Liver (tissue), 9 donors: ENCODE results near the gene PRKN. TPM values are rescaled to one million over a fixed set of nuclear protein-coding genes. Genes with fewer than 3 reads are reported as not detected.

Experiments
- DNase-seq: peaks from one replicate; pipeline ENCODE4 v3.0.0-alpha.2; 2017; ENCODE audit warnings: low spot score
- H3K27ac ChIP-seq, 2 donors: one replicate each; pipeline ENCODE4 v1.7.0; 2013; ENCODE audit warnings: inconsistent platforms in 2 of 2, low read length in 2 of 2, control low read depth in 1 of 2, low read depth in 1 of 2, mild to moderate bottlenecking in 1 of 2
- H3K27me3 ChIP-seq, 4 donors: one replicate each; pipeline versions ENCODE4 v1.6.1 to v1.7.0; 2013; ENCODE audit warnings: low read length in 3 of 4, inconsistent platforms in 1 of 4, mild to moderate bottlenecking in 1 of 4, moderate library complexity in 1 of 4; ENCODE audit not compliant: control insufficient read depth in 4 of 4, insufficient read depth in 4 of 4
- H3K36me3 ChIP-seq, 4 donors: one replicate each; pipeline versions ENCODE4 v1.6.1 to v1.7.0; 2013; ENCODE audit warnings: low read length in 3 of 4, mild to moderate bottlenecking in 3 of 4, low read depth in 1 of 4, moderate library complexity in 1 of 4; ENCODE audit not compliant: control insufficient read depth in 4 of 4, insufficient read depth in 3 of 4
- H3K4me1 ChIP-seq, 4 donors: one replicate each; pipeline versions ENCODE4 v1.6.1 to v1.7.0; 2013; ENCODE audit warnings: low read length in 3 of 4, mild to moderate bottlenecking in 3 of 4, moderate library complexity in 1 of 4; ENCODE audit not compliant: control insufficient read depth in 4 of 4, insufficient read depth in 4 of 4
- H3K4me3 ChIP-seq, 3 donors: one replicate each; pipeline versions ENCODE4 v1.6.1 to v1.7.0; 2013; ENCODE audit warnings: low read length in 3 of 3, control low read depth in 1 of 3, low read depth in 1 of 3, mild to moderate bottlenecking in 1 of 3
- H3K9ac ChIP-seq, 2 donors: one replicate each; pipeline ENCODE4 v1.7.0; 2013; ENCODE audit warnings: low read length in 2 of 2, mild to moderate bottlenecking in 2 of 2, moderate library complexity in 2 of 2, control low read depth in 1 of 2, low read depth in 1 of 2
- H3K9me3 ChIP-seq, 4 donors: one replicate each; pipeline versions ENCODE4 v1.6.1 to v1.7.0; 2013; ENCODE audit warnings: low read length in 3 of 4; ENCODE audit not compliant: control insufficient read depth in 4 of 4
- EGR1 ChIP-seq, 2 donors: IDR thresholded peaks; 2 replicates each; pipeline ENCODE4 v1.6.1; 2016 to 2018; ENCODE audit warnings: antibody characterized with exemption in 2 of 2, low read depth in 2 of 2
- FOXA1 ChIP-seq: IDR thresholded peaks from 2 replicates; pipeline ENCODE4 v1.6.1; 2016; ENCODE audit warnings: antibody characterized with exemption
- FOXA2 ChIP-seq: IDR thresholded peaks from 2 replicates; pipeline ENCODE4 v1.6.1; 2016; ENCODE audit warnings: antibody characterized with exemption
- GABPA ChIP-seq, 2 donors: IDR thresholded peaks in 1 of 2; conservative IDR thresholded peaks in 1 of 2; 2 replicates each; pipeline ENCODE4 v1.6.1; 2016; ENCODE audit warnings: antibody characterized with exemption in 2 of 2, mild to moderate bottlenecking in 1 of 2, moderate library complexity in 1 of 2
- HNF4A ChIP-seq, 2 donors: conservative IDR thresholded peaks; 2 replicates each; pipeline ENCODE4 v1.6.1; 2016; ENCODE audit warnings: antibody characterized with exemption in 2 of 2, mild to moderate bottlenecking in 2 of 2
- HNF4G ChIP-seq: IDR thresholded peaks from 2 replicates; pipeline ENCODE4 v1.6.1; 2016; ENCODE audit warnings: antibody characterized with exemption
- JUND ChIP-seq, 2 donors: IDR thresholded peaks; 2 replicates each; pipeline ENCODE4 v1.6.1; 2016; ENCODE audit warnings: antibody characterized with exemption in 2 of 2
- NR2F2 ChIP-seq: IDR thresholded peaks from 2 replicates; pipeline ENCODE4 v1.6.1; 2016; ENCODE audit warnings: antibody characterized with exemption
- RAD21 ChIP-seq, 2 donors: IDR thresholded peaks; 2 replicates each; pipeline ENCODE4 v1.6.1; 2016; ENCODE audit warnings: antibody characterized with exemption in 2 of 2, mild to moderate bottlenecking in 2 of 2
- RXRA ChIP-seq, 2 donors: IDR thresholded peaks; 2 replicates each; pipeline ENCODE4 v1.6.1; 2017 to 2018; ENCODE audit warnings: antibody characterized with exemption in 2 of 2, mild to moderate bottlenecking in 1 of 2
- SP1 ChIP-seq: IDR thresholded peaks from 2 replicates; pipeline ENCODE4 v1.6.1; 2018; ENCODE audit warnings: antibody characterized with exemption, mild to moderate bottlenecking
- TAF1 ChIP-seq: conservative IDR thresholded peaks from 2 replicates; pipeline ENCODE4 v1.6.1; 2016; ENCODE audit warnings: antibody characterized with exemption, mild to moderate bottlenecking
- YY1 ChIP-seq: IDR thresholded peaks from 2 replicates; pipeline ENCODE4 v1.6.1; 2016; ENCODE audit warnings: antibody characterized with exemption, mild to moderate bottlenecking
- WGBS: extraction: QIAGEN DNeasy Blood & Tissue Kit; methylation state at CpG from one replicate; pipeline ENCODE4 v1.1.7; 2013; 5-methylcytosine and 5-hydroxymethylcytosine counted together
- polyA plus RNA-seq, 2 donors: library from polyadenylated mRNA; stranded (reverse) in 1 of 2; unstranded in 1 of 2; fragments of 200-250 nt in 1 of 2; fragments of >200 nt in 1 of 2; fragmentation: Nextera tagmentation in 1 of 2; extraction: Ambion mirVana in 1 of 2; gene quantifications; one replicate each; pipeline versions ENCODE4 v1.2.1 to v1.2.3, GENCODE V29; 2013 to 2015
- total RNA-seq, 2 donors: library from RNA; depleted of rRNA; stranded (reverse); fragments of >200 nt; gene quantifications; one replicate each; pipeline ENCODE4 v1.2.3, GENCODE V29; 2014
- TF ChIP-seq, protein P1 (sequence below): IDR thresholded peaks from 2 replicates; pipeline ENCODE4 v1.6.1; 2016; ENCODE audit warnings: antibody characterized with exemption
- TF ChIP-seq, protein P2 (sequence below): IDR thresholded peaks from 2 replicates; pipeline ENCODE4 v1.6.1; 2016; ENCODE audit warnings: antibody characterized with exemption
- TF ChIP-seq, protein P3 (sequence below): fragments of 150-350 bp; IDR thresholded peaks from 2 replicates; pipeline ENCODE4 v1.5.1; 2017; ENCODE audit warnings: improper control_type of control experiment, low read depth, low read length; ENCODE audit not compliant: missing input control
- TF ChIP-seq, protein P4 (sequence below): IDR thresholded peaks from 2 replicates; pipeline ENCODE4 v1.6.1; 2016; ENCODE audit warnings: antibody characterized with exemption, mild to moderate bottlenecking
- TF ChIP-seq, protein P5 (sequence below): IDR thresholded peaks from 2 replicates; pipeline ENCODE4 v1.6.1; 2016; ENCODE audit warnings: antibody characterized with exemption
- donor health status: healthy.
- donor health status: healthy.
- donor health status: healthy.
- donor health status: healthy.
- donor health status: healthy.

PRKN gene
- total and polyA plus RNA-seq, 4 donors: 0.47 to 4.1 (median 3.2) TPM

DNA sequence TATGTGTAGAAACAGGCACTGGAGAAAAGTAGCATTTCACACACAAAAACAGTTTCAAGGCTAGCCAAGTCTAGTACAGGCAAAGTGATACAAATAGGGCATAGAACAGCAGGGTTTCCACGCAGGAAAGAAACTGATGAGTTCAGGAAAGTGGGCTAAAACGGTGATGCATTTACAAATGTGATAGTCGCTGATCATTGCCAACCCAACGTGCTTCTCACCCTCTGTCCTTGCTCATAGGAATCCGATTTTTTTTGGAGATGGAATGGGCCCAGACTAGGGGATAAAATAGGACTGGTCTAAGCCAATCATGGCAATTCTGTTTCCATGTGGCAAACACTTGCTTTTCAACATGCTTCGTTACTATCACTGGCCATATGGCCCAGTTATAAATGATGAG, 536.6 kb downstream of the PRKN start:
- Histone ChIP-seq H3K9ac (no peak overlapping the region), H3K27ac (no peak overlapping the region), H3K36me3 (no peaks in the 10 kb centered on the region), H3K4me1 (no peaks in the 10 kb centered on the region), H3K27me3 (no peaks in the 10 kb centered on the region), H3K4me3 (no peak overlapping the region), H3K9me3 (no peaks in the 10 kb centered on the region)
- DNase-seq: no peak
- TF ChIP-seq SP1 (no peak), TAF1 (no peak), HNF4A (conservative IDR thresholded peaks at IDR 0.05) (no peak), FOXA2 (no peak), RXRA (IDR thresholded peaks at IDR 0.05) (no peak), NR2F2 (no peak), JUND (IDR thresholded peaks at IDR 0.05) (no peak), YY1 (no peak), FOXA1 (no peak), HNF4G (no peak), EGR1 (IDR thresholded peaks at IDR 0.05; ENCODE audit: low read depth in 2 of 2) (no peak), RAD21 (IDR thresholded peaks at IDR 0.05) (no peak), GABPA (IDR thresholded peaks at IDR 0.05 in 1 of 2, conservative IDR thresholded peaks at IDR 0.05 in 1 of 2) (no peak)
- TF ChIP-seq, protein P1, sequence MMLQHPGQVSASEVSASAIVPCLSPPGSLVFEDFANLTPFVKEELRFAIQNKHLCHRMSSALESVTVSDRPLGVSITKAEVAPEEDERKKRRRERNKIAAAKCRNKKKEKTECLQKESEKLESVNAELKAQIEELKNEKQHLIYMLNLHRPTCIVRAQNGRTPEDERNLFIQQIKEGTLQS: no peak
- TF ChIP-seq, protein P2, sequence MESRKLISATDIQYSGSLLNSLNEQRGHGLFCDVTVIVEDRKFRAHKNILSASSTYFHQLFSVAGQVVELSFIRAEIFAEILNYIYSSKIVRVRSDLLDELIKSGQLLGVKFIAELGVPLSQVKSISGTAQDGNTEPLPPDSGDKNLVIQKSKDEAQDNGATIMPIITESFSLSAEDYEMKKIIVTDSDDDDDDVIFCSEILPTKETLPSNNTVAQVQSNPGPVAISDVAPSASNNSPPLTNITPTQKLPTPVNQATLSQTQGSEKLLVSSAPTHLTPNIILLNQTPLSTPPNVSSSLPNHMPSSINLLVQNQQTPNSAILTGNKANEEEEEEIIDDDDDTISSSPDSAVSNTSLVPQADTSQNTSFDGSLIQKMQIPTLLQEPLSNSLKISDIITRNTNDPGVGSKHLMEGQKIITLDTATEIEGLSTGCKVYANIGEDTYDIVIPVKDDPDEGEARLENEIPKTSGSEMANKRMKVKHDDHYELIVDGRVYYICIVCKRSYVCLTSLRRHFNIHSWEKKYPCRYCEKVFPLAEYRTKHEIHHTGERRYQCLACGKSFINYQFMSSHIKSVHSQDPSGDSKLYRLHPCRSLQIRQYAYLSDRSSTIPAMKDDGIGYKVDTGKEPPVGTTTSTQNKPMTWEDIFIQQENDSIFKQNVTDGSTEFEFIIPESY: no peak
- TF ChIP-seq, protein P3, sequence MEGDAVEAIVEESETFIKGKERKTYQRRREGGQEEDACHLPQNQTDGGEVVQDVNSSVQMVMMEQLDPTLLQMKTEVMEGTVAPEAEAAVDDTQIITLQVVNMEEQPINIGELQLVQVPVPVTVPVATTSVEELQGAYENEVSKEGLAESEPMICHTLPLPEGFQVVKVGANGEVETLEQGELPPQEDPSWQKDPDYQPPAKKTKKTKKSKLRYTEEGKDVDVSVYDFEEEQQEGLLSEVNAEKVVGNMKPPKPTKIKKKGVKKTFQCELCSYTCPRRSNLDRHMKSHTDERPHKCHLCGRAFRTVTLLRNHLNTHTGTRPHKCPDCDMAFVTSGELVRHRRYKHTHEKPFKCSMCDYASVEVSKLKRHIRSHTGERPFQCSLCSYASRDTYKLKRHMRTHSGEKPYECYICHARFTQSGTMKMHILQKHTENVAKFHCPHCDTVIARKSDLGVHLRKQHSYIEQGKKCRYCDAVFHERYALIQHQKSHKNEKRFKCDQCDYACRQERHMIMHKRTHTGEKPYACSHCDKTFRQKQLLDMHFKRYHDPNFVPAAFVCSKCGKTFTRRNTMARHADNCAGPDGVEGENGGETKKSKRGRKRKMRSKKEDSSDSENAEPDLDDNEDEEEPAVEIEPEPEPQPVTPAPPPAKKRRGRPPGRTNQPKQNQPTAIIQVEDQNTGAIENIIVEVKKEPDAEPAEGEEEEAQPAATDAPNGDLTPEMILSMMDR: no peak
- TF ChIP-seq, protein P4, sequence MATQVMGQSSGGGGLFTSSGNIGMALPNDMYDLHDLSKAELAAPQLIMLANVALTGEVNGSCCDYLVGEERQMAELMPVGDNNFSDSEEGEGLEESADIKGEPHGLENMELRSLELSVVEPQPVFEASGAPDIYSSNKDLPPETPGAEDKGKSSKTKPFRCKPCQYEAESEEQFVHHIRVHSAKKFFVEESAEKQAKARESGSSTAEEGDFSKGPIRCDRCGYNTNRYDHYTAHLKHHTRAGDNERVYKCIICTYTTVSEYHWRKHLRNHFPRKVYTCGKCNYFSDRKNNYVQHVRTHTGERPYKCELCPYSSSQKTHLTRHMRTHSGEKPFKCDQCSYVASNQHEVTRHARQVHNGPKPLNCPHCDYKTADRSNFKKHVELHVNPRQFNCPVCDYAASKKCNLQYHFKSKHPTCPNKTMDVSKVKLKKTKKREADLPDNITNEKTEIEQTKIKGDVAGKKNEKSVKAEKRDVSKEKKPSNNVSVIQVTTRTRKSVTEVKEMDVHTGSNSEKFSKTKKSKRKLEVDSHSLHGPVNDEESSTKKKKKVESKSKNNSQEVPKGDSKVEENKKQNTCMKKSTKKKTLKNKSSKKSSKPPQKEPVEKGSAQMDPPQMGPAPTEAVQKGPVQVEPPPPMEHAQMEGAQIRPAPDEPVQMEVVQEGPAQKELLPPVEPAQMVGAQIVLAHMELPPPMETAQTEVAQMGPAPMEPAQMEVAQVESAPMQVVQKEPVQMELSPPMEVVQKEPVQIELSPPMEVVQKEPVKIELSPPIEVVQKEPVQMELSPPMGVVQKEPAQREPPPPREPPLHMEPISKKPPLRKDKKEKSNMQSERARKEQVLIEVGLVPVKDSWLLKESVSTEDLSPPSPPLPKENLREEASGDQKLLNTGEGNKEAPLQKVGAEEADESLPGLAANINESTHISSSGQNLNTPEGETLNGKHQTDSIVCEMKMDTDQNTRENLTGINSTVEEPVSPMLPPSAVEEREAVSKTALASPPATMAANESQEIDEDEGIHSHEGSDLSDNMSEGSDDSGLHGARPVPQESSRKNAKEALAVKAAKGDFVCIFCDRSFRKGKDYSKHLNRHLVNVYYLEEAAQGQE: no peak
- TF ChIP-seq, protein P5, sequence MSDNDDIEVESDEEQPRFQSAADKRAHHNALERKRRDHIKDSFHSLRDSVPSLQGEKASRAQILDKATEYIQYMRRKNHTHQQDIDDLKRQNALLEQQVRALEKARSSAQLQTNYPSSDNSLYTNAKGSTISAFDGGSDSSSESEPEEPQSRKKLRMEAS: no peak
- 91% methylated on average over 6 of the region's 6 CpGs for WGBS
